Subcutaneous adipose tissue (tissue), 4 donors: ENCODE measurements around the gene MRPS10. TPM values are rescaled to one million over a fixed set of nuclear protein-coding genes. Genes with fewer than 3 reads are reported as not detected.

Source experiments
- CTCF ChIP-seq: fragments of 450-650 bp; IDR thresholded peaks from one replicate; pipeline ENCODE4 v1.5.1; 2016; ENCODE audit warnings: low read depth, mild to moderate bottlenecking, control low read depth, antibody characterized with exemption, moderate library complexity
- total RNA-seq, 4 donors: library from RNA; depleted of rRNA; stranded (reverse); fragments of >200 nt; gene quantifications; one replicate each; pipeline ENCODE4 v1.1.0, GENCODE V29; 2016

MRPS10 gene
- total RNA-seq, 4 donors from 2014 or later, result 29.1 to 35.6 (median 31.9) TPM

GRCh38 chr6:42224222-42225028, 6.8 kb upstream of the MRPS10 start:
- TF ChIP-seq CTCF, result no peak

GRCh38 chr6:42222448-42222847, 4.8 kb upstream of the MRPS10 start:
- TF ChIP-seq CTCF, result no peak

- TF ChIP-seq CTCF, result no peak
Observed at GRCh38 chr6:42221546-42221945, 3.9 kb upstream of the MRPS10 start.

GRCh38 chr6:42220807-42221206, 3.1 kb upstream of the MRPS10 start:
- no peak for TF ChIP-seq CTCF

GRCh38 chr6:42217157-42217518, 523 bp downstream of the MRPS10 start:
- no peak for TF ChIP-seq CTCF

- no peak for TF ChIP-seq CTCF
Observed at GRCh38 chr6:42212442-42212841, 5.2 kb downstream of the MRPS10 start.

- no peak for TF ChIP-seq CTCF
Observed at GRCh38 chr6:42211726-42212125, 5.9 kb downstream of the MRPS10 start.
